HG03097 (cell line): Measurements from ENCODE around the gene CBLB.

Source experiments
- ATAC-seq: cut with Tn5 transposase; IDR thresholded peaks from one replicate; pipeline ENCODE4 v1.9.1; 2021; ENCODE audit not compliant: unreplicated experiment, low FRiP score

The CBLB gene

DNA sequence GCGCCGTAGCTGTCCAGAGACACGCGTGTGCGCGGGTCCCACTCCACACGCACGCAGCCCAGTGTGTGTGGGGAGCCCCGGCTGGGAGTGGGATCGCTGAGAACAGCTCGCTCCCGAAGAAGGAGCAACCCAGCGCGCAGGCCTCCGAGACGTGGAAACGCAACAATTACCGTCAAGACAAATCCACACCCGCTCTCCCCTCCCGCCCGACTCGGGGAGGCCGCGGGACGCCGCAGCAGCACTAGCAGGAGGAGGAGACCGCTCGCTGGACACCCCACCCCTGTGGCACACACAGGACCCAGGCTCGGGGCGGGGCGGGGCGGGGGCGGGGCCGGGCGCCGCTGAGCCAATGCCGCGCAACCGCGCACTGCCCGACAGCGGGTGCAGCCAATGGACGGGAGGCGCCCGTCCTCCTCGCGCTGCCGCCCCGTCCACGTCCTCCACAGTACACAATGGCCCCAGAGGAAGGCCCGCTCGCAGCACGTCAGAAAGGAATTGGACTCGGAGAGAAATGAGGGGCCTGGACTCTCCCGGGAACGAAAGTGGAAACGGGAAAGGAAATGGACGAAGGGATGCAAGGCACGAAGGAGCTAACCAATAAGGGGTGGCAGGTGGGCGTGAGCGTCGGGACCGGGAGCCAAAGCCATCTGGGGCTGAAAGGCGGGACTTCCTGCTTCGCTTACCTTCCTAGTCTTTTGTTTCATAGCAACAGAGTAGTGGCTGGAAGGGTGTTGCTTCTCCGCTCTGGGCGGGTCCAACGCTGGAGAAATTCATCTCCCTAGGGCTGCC lies at the start of gene CBLB:
CBLB (minus strand) TSS at position 271 of the 789 bp plus-strand sequence. CDS start 1,435 bp downstream, outside the sequence.
- peak; percentile 73 for ATAC-seq

DNA sequence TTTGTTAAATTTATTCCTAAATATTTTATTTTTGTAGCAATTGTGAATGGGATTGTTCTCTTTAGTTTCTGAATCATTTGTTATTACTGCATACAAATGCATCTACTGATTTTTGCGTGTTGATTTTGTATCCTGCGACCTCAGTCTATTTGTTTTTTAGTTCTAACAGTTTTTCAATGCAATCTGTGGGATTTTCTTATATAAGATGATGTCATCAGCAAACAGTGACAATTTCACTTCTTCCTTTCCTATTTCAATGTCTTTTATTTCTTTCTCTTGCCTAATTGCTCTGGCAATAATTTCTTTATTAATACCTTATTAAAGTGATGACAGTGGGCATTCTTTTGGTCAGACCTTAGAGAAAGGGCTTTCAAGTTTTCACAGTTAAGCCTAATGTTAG lies 48.0 kb upstream of the CBLB start:
- ATAC-seq = no peak

DNA sequence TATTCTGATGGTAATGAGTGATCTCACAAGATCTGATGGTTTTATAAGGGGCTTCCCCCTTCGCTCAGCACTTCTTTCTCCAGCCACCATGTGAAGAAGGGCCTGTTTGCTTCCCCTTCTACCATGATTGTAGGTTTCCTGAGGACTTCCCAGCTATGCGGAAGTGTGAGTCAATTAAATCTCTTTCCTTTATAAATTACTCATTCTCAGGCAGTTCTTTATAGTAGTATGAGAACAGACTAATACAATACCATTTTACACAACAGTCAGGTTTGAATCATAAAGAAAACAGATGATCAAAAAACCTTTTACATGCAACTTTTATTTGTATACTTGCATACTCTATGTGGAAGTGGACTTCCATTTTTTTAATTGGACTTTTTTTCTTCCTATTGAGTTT lies 46.7 kb upstream of the CBLB start:
- no peak for ATAC-seq

DNA sequence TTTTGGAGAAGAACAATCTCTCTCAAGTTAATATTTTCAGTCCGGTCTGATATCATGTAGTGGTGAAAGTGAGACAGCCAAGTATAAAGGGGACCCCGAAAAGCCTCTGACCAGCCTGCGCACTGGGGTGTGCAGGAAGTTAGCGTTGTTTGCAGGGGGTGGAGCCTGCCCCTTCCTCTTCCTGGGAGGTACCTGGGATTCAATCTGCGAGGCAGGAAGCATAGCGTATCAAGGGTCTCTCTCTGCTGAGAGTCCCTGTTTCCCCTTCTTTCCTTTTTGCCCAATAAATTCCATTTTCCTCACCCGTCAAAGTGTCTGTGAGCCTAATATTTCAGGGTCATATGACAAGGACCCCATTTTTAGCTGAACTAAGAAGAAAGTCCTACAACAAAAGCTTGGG lies 44.8 kb upstream of the CBLB start:
- ATAC-seq = no peak

DNA sequence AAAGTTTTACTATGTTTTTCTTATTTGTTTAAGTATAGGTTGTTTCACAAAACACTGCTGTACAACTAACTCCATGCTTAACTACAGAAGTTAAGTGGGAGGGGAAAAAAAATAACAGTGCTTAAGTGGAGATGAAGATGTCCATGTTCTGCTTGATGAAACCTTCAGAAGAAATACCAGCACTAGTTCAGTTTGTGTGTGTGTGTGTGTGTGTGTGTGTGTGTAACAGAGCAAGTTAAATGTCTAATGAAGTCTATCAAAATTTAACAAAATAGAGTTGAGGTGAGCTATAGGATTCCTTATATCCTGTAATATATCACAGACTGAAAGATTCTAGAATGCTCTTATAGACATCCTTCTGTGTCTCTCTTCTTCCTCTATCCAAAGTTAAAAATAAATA lies 44.1 kb upstream of the CBLB start:
- ATAC-seq = no peak

DNA sequence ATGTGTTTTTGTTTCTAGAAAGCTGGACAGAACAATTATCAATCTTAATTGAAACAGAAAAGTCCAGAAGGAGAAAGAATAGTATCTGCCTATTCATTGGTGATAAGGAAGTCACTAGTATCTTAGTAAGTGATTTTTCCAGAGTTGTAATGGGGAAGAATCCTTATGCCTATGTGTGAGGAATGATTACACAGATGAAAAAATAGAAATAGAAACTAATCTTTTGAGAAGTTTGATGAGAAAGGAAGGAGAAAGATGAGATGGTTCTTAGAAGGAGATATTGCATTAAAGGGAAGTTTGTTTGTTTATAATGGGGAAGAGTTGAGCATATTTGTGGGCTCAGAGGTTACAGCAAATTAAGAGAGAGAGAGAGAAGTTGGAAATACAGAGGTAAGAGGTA lies 42.7 kb upstream of the CBLB start:
- no peak for ATAC-seq

DNA sequence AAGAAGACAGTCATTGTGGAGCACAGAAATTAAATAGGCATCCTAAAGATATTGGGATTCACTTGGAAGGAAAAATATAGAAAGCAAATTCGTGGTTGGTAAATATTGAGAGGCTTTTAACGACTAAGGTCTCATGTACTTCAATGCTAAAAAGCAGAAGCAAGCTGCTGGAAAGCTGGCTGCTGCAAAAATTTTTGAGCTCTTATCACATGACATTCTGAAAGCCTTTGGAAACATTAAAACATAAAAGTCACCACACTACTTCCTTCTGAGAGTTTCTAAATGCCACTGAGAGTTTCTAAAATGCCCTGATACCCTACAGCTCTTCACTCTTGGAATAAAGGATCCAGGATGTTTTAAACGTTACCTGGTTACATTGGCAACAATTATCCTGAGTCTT lies 39.0 kb upstream of the CBLB start:
- ATAC-seq = no peak

DNA sequence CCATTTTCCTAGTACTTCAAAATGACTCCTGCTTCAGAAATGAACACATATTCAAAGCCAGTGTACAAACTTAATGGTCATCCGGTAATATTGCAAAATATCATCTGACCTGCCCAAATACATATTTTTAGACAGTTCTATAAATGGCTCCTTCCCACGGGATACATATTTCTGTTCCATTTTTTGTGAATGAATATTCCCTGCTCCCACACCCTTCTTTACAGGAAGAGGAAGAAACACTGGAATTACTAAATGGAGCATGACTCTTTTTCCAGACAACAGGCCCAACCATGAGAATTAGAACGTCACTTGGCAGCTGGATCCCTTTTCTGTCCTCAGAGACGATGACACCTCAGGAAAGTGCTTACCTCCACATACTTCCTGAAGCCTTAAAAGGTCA lies 38.0 kb upstream of the CBLB start:
- ATAC-seq = no peak

DNA sequence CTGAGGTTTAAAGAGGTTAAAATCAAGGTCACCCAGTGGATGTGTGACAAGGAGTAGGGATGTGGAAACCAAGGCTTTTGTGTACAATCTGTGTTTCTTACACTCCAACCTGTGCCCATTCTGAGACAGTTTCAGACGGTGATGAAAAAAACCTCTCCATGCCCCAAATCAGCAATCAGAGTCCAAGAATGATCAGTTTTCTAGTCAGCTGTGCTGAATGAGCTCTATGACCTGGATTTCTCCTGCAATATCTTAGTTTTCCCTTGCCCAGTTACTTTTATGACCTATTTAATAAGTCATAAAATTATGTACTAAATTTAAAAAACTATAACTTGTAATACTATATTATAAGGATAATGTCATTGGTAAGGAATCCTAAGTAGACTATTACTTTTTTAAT lies 37.5 kb upstream of the CBLB start:
- no peak for ATAC-seq

DNA sequence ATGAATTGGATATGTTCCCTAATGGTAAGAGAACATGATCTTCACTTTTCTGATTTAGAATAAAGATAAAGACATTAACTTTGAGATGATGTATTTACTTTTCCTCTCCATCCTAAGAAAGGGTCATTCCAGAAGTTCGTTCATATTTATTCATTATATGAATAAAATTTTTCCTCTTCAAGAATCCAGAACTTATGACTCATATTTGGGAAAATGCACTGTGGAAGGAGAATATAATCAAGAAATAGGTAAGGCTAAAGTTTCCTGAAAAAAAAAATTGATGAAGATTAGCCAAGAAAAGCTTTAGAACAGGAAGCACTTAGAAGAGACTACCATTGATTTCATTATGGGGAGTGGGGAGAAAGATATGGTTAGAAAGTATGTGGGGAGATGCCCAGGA lies 36.5 kb upstream of the CBLB start:
- no peak for ATAC-seq

DNA sequence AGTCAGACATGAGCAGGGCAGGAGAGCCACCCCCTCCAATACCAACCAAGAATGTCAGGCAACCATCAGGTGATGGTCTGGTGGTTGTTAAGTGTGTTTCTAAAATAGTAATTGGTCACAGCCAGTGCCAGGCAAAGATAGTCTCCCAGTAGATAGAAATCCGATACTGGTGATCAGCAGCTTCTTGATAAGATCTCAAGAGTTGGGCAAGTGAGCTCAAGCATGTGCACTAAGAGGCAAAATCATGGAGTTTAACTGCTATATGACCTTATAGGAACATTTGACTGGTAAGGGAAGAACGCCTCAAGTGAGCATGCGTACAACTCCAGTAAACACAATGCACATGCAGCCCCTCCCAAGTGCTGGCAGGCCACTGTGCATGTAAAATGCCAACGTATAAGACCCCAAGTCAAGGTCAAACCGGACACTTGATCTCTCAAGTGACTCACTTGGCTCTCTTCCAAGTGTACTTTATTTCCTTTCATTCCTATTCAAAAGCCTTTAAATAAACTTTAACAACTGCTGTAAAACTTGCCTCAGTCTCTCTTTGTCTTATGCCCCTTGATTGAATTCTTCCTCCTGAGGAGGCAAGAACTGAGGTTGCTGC lies 36.0 kb upstream of the CBLB start:
- ATAC-seq = no peak

DNA sequence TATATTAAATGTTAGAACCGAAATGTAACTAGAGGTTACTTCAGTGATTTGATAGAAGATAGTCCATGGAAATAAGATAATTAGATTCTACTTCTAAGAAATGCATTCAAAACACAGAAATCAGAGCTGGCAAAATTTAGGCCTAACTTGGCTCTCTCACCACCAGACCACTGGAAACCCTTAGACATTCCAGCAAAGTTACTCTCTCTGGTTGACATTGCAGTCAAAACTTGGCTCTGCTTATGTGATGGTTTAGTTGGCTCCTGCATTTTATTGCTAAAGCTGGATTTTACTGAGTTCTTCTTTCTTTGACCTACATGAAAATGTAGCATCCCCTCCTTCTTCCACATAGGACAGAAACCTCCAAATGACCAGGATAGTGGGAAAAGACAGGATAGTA lies 35.4 kb upstream of the CBLB start:
- no peak for ATAC-seq

DNA sequence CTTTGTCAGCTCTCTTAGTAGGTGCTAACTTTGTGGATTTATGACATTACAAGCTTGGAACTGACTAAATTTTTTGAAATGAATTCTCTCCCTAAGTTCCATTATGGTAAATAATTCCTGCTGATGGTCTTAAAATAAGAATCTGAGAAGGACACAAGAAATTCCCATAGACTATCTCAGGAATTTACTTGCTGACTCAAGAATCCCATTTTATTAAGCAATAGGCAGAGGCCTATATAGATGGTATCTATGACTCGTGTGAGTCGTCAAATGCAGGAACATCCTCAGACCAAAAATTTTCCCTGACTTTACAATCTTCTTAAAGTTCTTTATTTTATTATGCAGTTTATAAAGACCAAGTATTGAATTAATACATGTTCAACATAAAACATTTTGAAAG lies 30.7 kb upstream of the CBLB start:
- no peak for ATAC-seq

DNA sequence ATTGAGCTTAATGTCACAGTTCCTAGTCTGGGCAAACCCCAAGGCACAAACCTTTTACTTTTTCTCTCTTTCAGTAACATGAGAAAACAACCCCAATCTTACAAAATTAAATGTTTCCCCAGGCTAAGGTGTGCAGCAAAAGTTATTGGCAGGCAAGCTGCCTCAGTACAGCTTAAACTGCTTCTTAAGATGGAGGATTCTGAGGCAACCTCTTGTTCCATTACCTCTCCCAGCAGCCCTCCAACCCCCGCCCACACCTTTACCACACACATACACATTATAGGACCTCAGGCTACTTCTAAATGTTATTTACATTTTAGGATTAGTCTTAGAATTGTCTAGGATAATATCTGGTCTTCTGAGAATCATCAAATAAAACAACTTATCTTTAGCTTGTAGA lies 22.3 kb upstream of the CBLB start:
- ATAC-seq = no peak

DNA sequence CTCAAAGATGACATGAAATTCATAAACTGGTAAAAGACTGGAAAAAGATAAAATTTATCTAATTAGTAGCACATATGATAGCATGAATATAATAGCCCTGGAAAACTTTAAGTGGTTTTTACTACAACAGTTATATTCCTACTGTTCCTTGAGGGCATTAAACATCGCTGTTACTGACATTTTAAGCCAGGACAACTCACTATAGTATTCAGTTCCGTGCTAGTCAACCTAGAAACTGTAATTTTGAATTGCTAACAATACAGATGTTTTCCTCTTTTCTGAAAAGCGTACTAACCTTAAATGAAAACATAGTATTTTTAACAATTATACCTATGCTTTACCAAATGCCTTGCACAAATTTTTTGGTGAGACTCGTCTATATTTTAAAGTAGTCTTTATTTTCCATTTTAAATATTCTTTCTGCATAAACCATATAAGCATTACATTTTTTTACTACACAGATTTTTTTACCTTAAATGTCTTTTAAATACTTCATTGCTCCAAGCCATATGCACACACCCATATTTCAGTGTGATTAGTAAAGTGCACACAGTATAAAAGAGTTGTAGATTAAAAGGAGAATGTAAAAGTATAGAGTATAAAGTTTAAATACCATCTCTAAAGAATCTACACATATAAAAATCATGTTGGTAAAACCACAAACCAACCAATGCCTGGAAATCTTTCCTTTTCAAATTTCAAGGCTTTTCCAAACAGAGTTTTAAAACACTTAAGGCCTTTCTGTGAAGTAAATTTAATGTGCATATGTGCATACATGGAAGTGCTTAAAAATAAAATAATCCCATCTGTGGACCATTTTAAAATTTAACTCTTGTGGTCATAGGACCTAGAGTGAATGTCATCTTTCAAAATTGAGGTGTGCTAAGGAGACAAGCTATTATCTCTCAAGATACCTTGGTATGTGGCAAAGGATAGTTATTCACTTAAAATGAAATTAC lies 20.1 kb upstream of the CBLB start:
- ATAC-seq = no peak

DNA sequence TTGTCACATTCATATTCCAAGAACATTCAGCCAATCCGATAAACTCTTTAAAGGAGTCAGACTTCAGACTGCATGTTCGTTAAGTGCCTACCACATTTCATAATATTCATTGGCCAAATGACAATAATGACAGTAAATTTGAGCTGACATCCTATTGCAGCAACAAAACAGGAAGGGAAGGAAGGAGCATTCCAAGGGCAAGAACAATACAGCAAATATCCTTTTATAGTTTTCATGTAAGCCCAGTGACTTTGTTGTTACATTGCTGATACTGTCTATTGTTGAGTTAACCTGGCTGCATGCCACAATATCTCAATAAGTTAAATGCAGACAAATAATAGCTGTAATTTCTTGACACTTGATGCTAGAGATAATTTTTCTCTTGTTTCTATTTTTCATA lies 16.4 kb upstream of the CBLB start:
- no peak for ATAC-seq

DNA sequence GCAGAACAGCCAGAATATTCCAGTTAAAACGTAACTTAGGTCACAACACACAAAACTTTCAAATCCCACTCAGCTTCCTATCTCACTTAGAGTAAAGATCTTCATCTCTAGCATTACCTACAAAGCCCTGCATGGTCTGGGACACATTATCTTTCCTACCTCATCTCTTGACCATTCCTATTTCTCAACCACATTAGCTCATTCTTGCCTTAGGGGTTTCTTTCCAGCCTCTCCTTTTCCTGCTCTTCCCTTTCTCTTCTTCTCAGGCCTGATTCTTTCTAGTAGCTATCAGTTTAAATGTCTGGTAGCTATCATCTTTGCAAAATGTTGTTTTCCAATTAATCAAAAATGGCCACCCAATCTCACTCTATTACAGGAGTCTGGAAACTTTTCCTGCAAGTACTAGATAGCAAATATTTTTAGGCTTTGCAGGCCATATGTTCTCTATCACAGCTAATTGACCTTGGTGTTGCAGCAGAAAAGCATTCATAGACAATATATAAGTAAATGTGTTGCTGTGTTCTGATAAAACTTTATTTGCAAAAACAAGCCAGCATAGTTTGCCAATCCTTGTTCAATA lies 15.1 kb upstream of the CBLB start:
- ATAC-seq = no peak

DNA sequence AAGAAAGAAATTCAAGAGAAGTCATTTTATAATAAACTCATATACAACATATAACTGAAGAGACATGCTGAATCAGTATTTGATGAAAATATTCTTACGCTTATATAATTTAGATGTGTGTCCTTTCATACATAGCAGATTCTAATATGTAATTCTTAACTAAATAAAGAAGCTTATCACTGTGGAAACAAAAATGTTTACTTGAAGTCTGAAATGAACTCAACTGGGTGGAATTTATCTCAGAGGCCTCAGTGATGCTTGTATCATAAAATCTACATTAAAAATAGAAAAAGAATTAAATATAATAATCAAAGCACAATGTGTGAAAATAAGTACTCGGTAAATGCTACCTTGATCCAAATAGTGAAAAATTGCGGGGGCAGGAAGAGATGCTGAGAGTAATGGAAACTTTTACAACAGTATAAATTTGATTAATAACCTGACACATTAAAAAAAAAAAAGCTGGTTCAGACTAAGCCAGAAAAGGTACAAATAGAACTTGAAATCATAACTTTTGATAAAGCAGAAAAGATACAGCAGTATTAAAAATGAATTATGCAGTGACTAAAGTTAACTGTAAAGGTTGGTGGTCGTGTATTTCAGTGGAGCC lies 12.0 kb upstream of the CBLB start:
- ATAC-seq = no peak

DNA sequence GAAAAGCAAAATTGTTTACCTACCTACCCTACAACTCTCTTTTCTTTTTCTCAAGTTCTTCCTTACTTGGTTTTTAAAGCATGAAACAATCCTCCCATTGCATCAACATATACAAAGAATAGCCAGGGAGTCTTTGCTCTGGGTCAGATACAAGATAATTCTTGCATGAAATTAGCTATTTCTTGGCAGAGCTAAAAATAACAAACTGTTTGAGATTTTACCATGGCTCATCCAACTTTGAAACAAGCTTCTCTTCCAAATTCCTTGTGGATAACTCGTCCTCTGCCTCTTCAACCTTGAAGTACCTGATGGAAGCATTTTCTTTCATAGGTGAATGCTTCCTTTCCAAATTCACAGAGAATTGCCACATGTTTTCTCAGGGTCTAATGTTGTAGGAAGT lies 9.2 kb upstream of the CBLB start:
- no peak for ATAC-seq

DNA sequence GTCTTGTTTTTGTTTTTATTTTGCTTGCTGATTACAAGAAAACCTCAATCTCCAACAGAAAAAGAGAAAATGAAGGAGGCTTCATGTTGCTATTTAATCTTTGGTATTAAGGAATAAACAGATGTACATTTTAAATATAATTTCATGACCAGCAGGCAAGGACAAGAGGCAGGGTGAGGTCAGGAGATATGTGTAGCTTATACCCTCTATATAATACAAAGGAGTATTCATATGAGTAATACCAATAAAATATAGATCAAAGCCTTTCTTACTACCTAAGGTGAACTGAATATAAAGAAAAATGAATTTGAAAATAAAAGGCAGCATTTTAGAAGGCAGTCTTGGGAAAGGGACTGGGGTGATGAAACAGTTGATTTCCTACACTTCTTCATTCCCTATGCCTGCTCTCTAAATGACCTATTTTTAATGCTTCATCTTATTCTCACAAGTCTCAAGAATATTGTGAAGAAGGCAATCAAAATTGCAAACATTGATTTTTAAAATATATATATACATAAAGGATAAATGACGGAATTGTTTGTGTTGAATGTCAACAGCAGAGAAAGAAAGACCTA lies 8.6 kb upstream of the CBLB start:
- no peak for ATAC-seq
